Esophagus muscularis mucosa (tissue), 4 donors: Measurements from ENCODE around the gene RNF213. TPM values are rescaled to one million over a fixed set of nuclear protein-coding genes. Genes with fewer than 3 reads are reported as not detected.

ENCODE experiments used
- DNase-seq: peaks from one replicate; pipeline ENCODE4 v3.0.0-alpha.2; 2017; ENCODE audit errors: extremely low spot score
- H3K27ac ChIP-seq, 4 donors: fragments of 200-600 bp; sonication (generic); replicated peaks in 1 of 4; 1 replicate in 3 of 4; 2 replicates in 1 of 4; pipeline ENCODE4 v1.5.1; 2016 to 2019; ENCODE audit warnings: mild to moderate bottlenecking in 1 of 4
- H3K27me3 ChIP-seq, 4 donors: fragments of 200-600 bp; sonication (generic); one replicate each; pipeline versions ENCODE4 v1.5.1 to v1.6.0; 2016 to 2019
- H3K36me3 ChIP-seq, 4 donors: fragments of 200-600 bp; sonication (generic); one replicate each; pipeline ENCODE4 v1.5.1; 2016 to 2019
- H3K4me1 ChIP-seq, 4 donors: fragments of 200-600 bp; sonication (generic); one replicate each; pipeline ENCODE4 v1.5.1; 2016 to 2019
- H3K4me3 ChIP-seq, 4 donors: fragments of 200-600 bp; sonication (generic); 1 replicate in 2 of 4; 2 replicates in 2 of 4; pipeline ENCODE4 v1.5.1; 2016 to 2019; ENCODE audit warnings: mild to moderate bottlenecking in 4 of 4, moderate library complexity in 1 of 4
- H3K9me3 ChIP-seq, 4 donors: fragments of 200-600 bp; sonication (generic); 1 replicate in 3 of 4; 2 replicates in 1 of 4; pipeline ENCODE4 v1.5.1; 2016 to 2019
- EP300 ChIP-seq: sonication (generic); formaldehyde crosslinking; IDR thresholded peaks from one replicate; pipeline ENCODE4 v1.6.1; 2017; ENCODE audit warnings: antibody characterized with exemption
- POLR2A ChIP-seq: fragments of 450-650 bp; IDR thresholded peaks from one replicate; pipeline ENCODE4 v1.6.1; 2017; ENCODE audit warnings: antibody characterized with exemption, moderate library complexity, mild to moderate bottlenecking, low read depth
- POLR2AphosphoS5 ChIP-seq, 2 donors: sonication (generic); formaldehyde crosslinking; IDR thresholded peaks; one replicate each; pipeline ENCODE4 v1.6.1; 2017; ENCODE audit warnings: antibody characterized with exemption in 2 of 2
- WGBS: methylation state at CpG from one replicate; pipeline ENCODE4 v1.1.5; 2018; 5-methylcytosine and 5-hydroxymethylcytosine counted together
- intact Hi-C: fragments of 100-400 bp; cut with DNase I; formaldehyde crosslinking; loops from one replicate; pipeline ENCODE4 v1.15.1; 2023
- total RNA-seq, 4 donors: library from RNA; depleted of rRNA; stranded (reverse); fragments of >200 nt; gene quantifications; one replicate each; pipeline versions ENCODE4 v1.1.0 to v1.2.1, GENCODE V29; 2016
- TF ChIP-seq, protein P1 (sequence below), 3 experiments: fragments of 200-600 bp in 2 of 3; fragments of 450-650 bp in 1 of 3; sonication (generic) in 2 of 3; IDR thresholded peaks; one replicate each; pipeline ENCODE4 v1.5.1; 2017 to 2019; ENCODE audit warnings: antibody characterized with exemption in 3 of 3, mild to moderate bottlenecking in 2 of 3, moderate library complexity in 1 of 3

Gene RNF213
- total RNA-seq, 4 donors from 2014 or later: 55.8 to 85.7 (median 75.9) TPM

DNA sequence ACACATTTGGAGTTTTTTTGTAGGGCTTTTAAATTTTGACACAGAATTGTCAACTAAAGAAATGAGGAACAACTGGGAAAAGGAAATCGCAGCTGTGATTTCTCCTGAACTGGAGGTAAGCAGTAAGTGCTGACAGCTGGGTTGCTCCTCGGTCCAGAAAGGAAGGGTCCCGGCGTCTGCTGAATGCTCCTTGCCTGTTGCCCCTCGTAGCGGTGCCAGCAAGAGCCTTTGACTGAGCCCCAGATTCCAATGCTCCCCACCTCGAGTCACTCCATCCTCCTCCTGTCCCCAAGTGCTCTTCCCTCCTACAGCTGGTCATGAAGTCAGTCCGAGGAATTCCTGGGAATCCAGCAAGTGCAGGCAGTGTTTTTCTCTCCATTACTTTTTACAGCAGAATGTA lies 122.3 kb downstream of the RNF213 start:
- H3K27me3 ChIP-seq: no peaks in the 10 kb centered on the region
- no peak for TF ChIP-seq POLR2AphosphoS5 (IDR thresholded peaks at IDR 0.05)
- no peaks in the 10 kb centered on the region for H3K4me1 ChIP-seq
- H3K27ac ChIP-seq: no peak overlapping the region
- DNase-seq: no peak
- H3K4me3 ChIP-seq: no peak overlapping the region
- no peaks in the 10 kb centered on the region for H3K9me3 ChIP-seq
- 79% methylated on average over 8 of the region's 8 CpGs for WGBS
- H3K36me3 ChIP-seq: peaks cover 86 to 100% (median 99%) of the 10 kb centered on the region in 4 donors
- intact Hi-C loops: loop anchor here (10.0 kb wide), 1 partner anchor 98 kb away; no protein-coding TSS in a partner anchor

DNA sequence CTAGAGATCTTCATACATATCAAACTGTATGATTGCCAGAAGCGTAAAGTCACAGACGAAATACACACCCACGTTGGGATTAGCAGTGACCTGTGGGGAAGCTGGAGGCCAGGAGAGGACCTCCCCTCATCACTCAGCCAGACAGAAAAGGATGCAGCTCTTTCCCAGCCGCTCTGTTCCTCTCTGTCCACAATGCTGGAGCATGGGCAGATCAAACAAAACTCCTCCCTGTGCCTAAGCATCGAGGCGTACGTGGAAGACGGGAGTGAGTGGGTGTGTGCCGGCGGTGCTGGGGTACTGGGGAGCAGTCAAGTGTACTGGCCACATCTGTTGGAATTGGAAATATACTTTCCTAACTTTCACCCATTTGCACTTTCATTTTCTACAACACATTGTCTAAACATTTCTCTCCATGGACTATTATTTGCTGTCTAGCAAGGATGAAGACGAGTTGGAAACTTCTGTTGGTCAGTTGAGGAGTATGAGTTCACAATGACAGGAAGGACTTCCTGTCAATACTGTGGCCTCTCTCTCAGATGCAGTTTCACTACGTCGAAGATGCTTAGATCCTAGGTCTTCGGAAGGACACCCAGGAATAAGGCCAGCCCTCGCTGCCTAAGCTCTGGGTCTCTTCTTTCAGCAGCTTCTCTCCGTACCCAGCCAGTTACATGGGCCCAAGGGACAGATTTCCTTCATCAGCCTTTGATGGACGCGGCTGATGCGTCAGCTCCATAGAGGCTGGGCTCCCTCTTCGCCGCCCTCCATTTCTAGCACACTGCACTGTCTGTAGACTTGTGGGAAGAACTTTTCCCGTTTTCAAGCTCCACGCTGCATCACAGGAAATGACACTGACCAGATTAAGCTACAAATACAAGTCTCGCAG lies 123.7 kb downstream of the RNF213 start:
- DNase-seq: no peak
- H3K27me3 ChIP-seq: no peaks in the 10 kb centered on the region
- no peaks in the 10 kb centered on the region for H3K9me3 ChIP-seq
- TF ChIP-seq EP300: no peak
- TF ChIP-seq POLR2AphosphoS5 (IDR thresholded peaks at IDR 0.05): no peak
- TF ChIP-seq, protein P1, sequence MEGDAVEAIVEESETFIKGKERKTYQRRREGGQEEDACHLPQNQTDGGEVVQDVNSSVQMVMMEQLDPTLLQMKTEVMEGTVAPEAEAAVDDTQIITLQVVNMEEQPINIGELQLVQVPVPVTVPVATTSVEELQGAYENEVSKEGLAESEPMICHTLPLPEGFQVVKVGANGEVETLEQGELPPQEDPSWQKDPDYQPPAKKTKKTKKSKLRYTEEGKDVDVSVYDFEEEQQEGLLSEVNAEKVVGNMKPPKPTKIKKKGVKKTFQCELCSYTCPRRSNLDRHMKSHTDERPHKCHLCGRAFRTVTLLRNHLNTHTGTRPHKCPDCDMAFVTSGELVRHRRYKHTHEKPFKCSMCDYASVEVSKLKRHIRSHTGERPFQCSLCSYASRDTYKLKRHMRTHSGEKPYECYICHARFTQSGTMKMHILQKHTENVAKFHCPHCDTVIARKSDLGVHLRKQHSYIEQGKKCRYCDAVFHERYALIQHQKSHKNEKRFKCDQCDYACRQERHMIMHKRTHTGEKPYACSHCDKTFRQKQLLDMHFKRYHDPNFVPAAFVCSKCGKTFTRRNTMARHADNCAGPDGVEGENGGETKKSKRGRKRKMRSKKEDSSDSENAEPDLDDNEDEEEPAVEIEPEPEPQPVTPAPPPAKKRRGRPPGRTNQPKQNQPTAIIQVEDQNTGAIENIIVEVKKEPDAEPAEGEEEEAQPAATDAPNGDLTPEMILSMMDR (IDR thresholded peaks at IDR 0.05): no peak
- TF ChIP-seq POLR2A: no peak
- intact Hi-C loops: loop anchor here (10.0 kb wide), 1 partner anchor 100 kb away; no protein-coding TSS in a partner anchor
- WGBS: 83% methylated on average over 24 of the region's 24 CpGs
- H3K4me1 ChIP-seq: no peaks in the 10 kb centered on the region
- no peak overlapping the region for H3K4me3 ChIP-seq
- H3K27ac ChIP-seq: no peak overlapping the region
- peaks cover 92 to 100% (median 100%) of the 10 kb centered on the region in 4 donors for H3K36me3 ChIP-seq

DNA sequence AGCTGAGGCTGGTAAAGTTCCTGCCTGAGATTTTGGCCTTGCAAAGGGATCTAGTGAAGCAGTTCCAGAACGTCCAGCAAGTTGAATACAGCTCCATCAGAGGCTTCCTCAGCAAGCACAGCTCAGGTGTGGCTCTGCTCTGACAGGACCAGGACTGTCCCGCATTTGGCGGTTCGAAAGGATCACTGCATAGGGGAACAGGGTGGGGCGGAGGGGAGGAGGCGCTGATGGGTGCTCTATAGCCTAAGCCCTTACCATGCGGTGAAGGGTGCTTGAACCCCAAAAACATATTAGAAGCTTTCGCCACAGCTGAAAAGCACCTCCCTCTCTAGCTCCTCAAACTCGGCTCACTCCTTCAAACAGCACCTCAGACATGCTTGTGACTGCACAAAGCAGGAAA lies 124.4 kb downstream of the RNF213 start:
- DNase-seq: no peak
- intact Hi-C loops: loop anchor here (10.0 kb wide), 1 partner anchor 100 kb away; no protein-coding TSS in a partner anchor
- Histone ChIP-seq H3K27me3 (no peaks in the 10 kb centered on the region), H3K9me3 (no peaks in the 10 kb centered on the region), H3K4me3 (no peak overlapping the region), H3K27ac (no peak overlapping the region), H3K4me1 (no peaks in the 10 kb centered on the region), H3K36me3 (peaks cover 93 to 100% (median 100%) of the 10 kb centered on the region in 4 donors)
- TF ChIP-seq EP300: no peak
- no peak for TF ChIP-seq POLR2AphosphoS5 (IDR thresholded peaks at IDR 0.05)
- TF ChIP-seq, protein P1 (IDR thresholded peaks at IDR 0.05): no peak
- no peak for TF ChIP-seq POLR2A
- WGBS: 89% methylated on average over 9 of the region's 9 CpGs

DNA sequence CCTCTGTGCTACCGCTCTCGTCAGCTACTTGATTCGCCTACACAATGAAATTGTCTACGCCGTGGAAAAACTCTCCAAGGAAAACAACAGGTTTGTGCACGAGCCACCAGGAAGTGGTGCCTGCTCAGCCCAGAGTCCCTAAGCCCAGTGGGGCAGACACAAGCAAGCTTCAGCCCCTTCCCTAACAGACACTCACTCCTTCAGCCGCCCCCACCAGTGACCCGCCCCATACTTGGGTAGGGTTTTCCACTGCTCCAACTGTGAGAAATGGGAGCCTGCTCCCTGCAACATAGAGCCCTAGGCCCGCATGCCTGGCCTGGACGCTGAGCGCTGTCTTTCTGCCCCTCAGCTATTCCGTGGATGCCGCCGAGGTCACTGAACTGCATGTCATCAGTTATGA lies 125.7 kb downstream of the RNF213 start:
- Histone ChIP-seq H3K4me1 (no peaks in the 10 kb centered on the region), H3K9me3 (no peaks in the 10 kb centered on the region), H3K4me3 (no peak overlapping the region), H3K36me3 (peaks cover 95 to 100% (median 100%) of the 10 kb centered on the region in 4 donors), H3K27ac (no peak overlapping the region), H3K27me3 (no peaks in the 10 kb centered on the region)
- 91% methylated on average over 14 of the region's 14 CpGs for WGBS
- intact Hi-C loops: loop anchor here (10.0 kb wide), 1 partner anchor 102 kb away; no protein-coding TSS in a partner anchor
- TF ChIP-seq POLR2A (no peak), POLR2AphosphoS5 (IDR thresholded peaks at IDR 0.05) (no peak), EP300 (no peak)
- TF ChIP-seq, protein P1 (IDR thresholded peaks at IDR 0.05): no peak
- no peak for DNase-seq

DNA sequence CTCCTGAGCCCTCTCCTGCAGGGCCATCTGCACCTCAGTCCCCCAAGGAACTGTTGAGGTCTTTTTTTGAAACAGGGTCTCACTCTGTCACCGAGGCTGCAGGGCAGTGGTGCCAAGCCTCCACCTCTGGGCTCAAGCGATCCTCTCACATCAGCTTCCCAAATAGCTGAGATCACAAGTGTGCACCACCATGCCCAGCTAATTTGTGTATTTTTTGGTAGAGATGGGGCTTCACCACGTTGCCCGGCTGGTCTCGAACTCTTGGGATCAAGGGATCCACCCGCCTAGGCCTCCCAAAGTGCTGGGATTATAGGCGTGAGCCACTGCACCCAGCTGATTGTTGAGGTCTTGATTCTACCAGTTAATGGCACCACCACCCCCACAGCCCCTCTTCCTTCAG lies 126.4 kb downstream of the RNF213 start:
- intact Hi-C loops: loop anchor here (10.0 kb wide), 1 partner anchor 102 kb away; no protein-coding TSS in a partner anchor
- Histone ChIP-seq H3K27ac (no peak overlapping the region), H3K4me3 (no peak overlapping the region), H3K4me1 (no peaks in the 10 kb centered on the region), H3K36me3 (peaks cover 93 to 100% (median 99%) of the 10 kb centered on the region in 4 donors), H3K27me3 (no peaks in the 10 kb centered on the region), H3K9me3 (no peaks in the 10 kb centered on the region)
- no peak for DNase-seq
- TF ChIP-seq, protein P1 (IDR thresholded peaks at IDR 0.05): no peak
- TF ChIP-seq EP300 (no peak), POLR2A (no peak), POLR2AphosphoS5 (IDR thresholded peaks at IDR 0.05) (no peak)
- WGBS: 84% methylated on average over 5 of the region's 7 CpGs
